ENCODE measurements around the gene EIF3I.
A peak's percentile ranks its signal among the peaks of the same experiment; 100 is the strongest.

The EIF3I gene

DNA sequence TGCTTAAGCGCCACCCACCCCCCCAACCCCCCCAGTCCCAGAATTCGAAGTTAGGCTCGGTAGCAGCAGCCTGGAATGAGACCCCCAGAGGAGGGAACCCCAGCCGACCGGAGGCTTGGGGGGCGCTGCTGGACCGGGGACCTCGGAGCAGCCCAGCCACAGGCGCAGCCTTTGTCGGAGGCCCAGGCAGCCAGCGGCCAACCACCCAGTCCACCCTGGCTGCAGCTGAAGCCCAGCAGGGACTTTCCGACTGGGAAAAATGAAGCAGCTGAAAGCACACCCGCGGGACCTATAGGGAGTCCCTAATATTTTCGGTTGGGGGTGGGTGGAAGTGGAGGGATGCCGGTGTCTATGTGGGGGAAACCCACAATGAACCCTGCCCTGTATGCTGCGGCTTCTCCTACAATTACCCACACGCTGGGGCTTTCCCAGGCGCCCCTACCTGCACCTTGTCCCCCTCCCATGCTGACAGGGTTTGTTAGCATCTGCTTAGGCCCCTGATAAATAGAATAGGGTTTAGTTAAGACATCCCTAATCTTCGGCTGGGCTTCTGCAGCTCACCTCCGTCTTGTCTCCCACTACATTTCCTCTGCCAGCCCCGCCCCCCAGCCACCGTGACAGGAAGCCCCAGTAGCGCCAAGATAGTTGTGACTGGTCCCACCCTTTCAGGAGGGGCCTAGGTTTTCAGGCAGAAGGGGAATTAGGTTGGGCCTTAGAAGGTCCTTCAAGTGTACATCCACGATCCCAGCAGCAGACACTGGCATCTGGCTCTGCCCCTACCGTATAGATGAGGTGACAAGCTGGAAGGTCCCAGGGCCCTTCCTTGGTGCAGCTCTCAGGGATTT lies 21.0 kb upstream of the EIF3I start (continued):
- TF ChIP-seq, protein P1, sequence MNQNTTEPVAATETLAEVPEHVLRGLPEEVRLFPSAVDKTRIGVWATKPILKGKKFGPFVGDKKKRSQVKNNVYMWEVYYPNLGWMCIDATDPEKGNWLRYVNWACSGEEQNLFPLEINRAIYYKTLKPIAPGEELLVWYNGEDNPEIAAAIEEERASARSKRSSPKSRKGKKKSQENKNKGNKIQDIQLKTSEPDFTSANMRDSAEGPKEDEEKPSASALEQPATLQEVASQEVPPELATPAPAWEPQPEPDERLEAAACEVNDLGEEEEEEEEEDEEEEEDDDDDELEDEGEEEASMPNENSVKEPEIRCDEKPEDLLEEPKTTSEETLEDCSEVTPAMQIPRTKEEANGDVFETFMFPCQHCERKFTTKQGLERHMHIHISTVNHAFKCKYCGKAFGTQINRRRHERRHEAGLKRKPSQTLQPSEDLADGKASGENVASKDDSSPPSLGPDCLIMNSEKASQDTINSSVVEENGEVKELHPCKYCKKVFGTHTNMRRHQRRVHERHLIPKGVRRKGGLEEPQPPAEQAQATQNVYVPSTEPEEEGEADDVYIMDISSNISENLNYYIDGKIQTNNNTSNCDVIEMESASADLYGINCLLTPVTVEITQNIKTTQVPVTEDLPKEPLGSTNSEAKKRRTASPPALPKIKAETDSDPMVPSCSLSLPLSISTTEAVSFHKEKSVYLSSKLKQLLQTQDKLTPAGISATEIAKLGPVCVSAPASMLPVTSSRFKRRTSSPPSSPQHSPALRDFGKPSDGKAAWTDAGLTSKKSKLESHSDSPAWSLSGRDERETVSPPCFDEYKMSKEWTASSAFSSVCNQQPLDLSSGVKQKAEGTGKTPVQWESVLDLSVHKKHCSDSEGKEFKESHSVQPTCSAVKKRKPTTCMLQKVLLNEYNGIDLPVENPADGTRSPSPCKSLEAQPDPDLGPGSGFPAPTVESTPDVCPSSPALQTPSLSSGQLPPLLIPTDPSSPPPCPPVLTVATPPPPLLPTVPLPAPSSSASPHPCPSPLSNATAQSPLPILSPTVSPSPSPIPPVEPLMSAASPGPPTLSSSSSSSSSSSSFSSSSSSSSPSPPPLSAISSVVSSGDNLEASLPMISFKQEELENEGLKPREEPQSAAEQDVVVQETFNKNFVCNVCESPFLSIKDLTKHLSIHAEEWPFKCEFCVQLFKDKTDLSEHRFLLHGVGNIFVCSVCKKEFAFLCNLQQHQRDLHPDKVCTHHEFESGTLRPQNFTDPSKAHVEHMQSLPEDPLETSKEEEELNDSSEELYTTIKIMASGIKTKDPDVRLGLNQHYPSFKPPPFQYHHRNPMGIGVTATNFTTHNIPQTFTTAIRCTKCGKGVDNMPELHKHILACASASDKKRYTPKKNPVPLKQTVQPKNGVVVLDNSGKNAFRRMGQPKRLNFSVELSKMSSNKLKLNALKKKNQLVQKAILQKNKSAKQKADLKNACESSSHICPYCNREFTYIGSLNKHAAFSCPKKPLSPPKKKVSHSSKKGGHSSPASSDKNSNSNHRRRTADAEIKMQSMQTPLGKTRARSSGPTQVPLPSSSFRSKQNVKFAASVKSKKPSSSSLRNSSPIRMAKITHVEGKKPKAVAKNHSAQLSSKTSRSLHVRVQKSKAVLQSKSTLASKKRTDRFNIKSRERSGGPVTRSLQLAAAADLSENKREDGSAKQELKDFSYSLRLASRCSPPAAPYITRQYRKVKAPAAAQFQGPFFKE (tag by site-specific recombination; IDR thresholded peaks at IDR 0.05; ENCODE audit: borderline replicate concordance): no peak
- TF ChIP-seq, protein P2, sequence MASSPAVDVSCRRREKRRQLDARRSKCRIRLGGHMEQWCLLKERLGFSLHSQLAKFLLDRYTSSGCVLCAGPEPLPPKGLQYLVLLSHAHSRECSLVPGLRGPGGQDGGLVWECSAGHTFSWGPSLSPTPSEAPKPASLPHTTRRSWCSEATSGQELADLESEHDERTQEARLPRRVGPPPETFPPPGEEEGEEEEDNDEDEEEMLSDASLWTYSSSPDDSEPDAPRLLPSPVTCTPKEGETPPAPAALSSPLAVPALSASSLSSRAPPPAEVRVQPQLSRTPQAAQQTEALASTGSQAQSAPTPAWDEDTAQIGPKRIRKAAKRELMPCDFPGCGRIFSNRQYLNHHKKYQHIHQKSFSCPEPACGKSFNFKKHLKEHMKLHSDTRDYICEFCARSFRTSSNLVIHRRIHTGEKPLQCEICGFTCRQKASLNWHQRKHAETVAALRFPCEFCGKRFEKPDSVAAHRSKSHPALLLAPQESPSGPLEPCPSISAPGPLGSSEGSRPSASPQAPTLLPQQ (tag by site-specific recombination; IDR thresholded peaks at IDR 0.05): peak; percentile 61
- TF ChIP-seq, protein P3, sequence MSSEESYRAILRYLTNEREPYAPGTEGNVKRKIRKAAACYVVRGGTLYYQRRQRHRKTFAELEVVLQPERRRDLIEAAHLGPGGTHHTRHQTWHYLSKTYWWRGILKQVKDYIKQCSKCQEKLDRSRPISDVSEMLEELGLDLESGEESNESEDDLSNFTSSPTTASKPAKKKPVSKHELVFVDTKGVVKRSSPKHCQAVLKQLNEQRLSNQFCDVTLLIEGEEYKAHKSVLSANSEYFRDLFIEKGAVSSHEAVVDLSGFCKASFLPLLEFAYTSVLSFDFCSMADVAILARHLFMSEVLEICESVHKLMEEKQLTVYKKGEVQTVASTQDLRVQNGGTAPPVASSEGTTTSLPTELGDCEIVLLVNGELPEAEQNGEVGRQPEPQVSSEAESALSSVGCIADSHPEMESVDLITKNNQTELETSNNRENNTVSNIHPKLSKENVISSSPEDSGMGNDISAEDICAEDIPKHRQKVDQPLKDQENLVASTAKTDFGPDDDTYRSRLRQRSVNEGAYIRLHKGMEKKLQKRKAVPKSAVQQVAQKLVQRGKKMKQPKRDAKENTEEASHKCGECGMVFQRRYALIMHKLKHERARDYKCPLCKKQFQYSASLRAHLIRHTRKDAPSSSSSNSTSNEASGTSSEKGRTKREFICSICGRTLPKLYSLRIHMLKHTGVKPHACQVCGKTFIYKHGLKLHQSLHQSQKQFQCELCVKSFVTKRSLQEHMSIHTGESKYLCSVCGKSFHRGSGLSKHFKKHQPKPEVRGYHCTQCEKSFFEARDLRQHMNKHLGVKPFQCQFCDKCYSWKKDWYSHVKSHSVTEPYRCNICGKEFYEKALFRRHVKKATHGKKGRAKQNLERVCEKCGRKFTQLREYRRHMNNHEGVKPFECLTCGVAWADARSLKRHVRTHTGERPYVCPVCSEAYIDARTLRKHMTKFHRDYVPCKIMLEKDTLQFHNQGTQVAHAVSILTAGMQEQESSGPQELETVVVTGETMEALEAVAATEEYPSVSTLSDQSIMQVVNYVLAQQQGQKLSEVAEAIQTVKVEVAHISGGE (tag by site-specific recombination; conservative IDR thresholded peaks at IDR 0.05; ENCODE audit: low read depth): peak; percentile 25; the same call in 1 of the 2 replicates
- TF ChIP-seq YY1 (tag by site-specific recombination; IDR thresholded peaks at IDR 0.05) (no peak), SP2 (tag by site-specific recombination; IDR thresholded peaks at IDR 0.05) (peak; percentile 79), ZNF544 (tag by site-specific recombination; IDR thresholded peaks at IDR 0.05) (no peak), ZXDB (tag by site-specific recombination; IDR thresholded peaks at IDR 0.05) (no peak), ZNF785 (tag by site-specific recombination; IDR thresholded peaks at IDR 0.05) (no peak), ZNF621 (tag by site-specific recombination; IDR thresholded peaks at IDR 0.05) (no peak), ZNF747 (tag by site-specific recombination; IDR thresholded peaks at IDR 0.05) (no peak), ZFHX2 (tag by site-specific recombination; conservative IDR thresholded peaks at IDR 0.05) (no peak), ZNF843 (tag by site-specific recombination; IDR thresholded peaks at IDR 0.05) (no peak), ZFP69B (tag by site-specific recombination; IDR thresholded peaks at IDR 0.05) (no peak), GLIS2 (tag by site-specific recombination; IDR thresholded peaks at IDR 0.05) (no peak; the same call in 1 of the 2 replicates), ZIC2 (tag by site-specific recombination; IDR thresholded peaks at IDR 0.05) (peak; percentile 45; the same call in 1 of the 2 replicates), ZNF777 (tag by site-specific recombination; IDR thresholded peaks at IDR 0.05; ENCODE audit: borderline replicate concordance) (no peak), YY2 (tag by site-specific recombination; IDR thresholded peaks at IDR 0.05) (no peak), ZNF335 (tag by site-specific recombination; conservative IDR thresholded peaks at IDR 0.05) (peak; percentile 74)
- TF ChIP-seq, protein P4, sequence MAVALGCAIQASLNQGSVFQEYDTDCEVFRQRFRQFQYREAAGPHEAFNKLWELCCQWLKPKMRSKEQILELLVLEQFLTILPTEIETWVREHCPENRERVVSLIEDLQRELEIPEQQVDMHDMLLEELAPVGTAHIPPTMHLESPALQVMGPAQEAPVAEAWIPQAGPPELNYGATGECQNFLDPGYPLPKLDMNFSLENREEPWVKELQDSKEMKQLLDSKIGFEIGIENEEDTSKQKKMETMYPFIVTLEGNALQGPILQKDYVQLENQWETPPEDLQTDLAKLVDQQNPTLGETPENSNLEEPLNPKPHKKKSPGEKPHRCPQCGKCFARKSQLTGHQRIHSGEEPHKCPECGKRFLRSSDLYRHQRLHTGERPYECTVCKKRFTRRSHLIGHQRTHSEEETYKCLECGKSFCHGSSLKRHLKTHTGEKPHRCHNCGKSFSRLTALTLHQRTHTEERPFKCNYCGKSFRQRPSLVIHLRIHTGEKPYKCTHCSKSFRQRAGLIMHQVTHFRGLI (tag by site-specific recombination; IDR thresholded peaks at IDR 0.05): peak; percentile 99
- TF ChIP-seq, protein P5, sequence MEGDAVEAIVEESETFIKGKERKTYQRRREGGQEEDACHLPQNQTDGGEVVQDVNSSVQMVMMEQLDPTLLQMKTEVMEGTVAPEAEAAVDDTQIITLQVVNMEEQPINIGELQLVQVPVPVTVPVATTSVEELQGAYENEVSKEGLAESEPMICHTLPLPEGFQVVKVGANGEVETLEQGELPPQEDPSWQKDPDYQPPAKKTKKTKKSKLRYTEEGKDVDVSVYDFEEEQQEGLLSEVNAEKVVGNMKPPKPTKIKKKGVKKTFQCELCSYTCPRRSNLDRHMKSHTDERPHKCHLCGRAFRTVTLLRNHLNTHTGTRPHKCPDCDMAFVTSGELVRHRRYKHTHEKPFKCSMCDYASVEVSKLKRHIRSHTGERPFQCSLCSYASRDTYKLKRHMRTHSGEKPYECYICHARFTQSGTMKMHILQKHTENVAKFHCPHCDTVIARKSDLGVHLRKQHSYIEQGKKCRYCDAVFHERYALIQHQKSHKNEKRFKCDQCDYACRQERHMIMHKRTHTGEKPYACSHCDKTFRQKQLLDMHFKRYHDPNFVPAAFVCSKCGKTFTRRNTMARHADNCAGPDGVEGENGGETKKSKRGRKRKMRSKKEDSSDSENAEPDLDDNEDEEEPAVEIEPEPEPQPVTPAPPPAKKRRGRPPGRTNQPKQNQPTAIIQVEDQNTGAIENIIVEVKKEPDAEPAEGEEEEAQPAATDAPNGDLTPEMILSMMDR (tag by site-specific recombination; IDR thresholded peaks at IDR 0.05): peak; percentile 57; the same call in 1 of the 2 replicates

All from HEK293 (cell line).